ENCODE results near the gene PFN2. TPM values are rescaled to one million over a fixed set of nuclear protein-coding genes. Genes with fewer than 3 reads are reported as not detected.

PFN2 gene
- 265 and 298 TPM in 2 replicates for total RNA-seq

GRCh38 chr3:149970716-149971402 is at the start of gene PFN2:
PFN2 (minus strand) TSS chr3:149970895; CDS start chr3:149970856, 39 bp downstream.
- no peaks in the 10 kb centered on the region for H3K27me3 ChIP-seq (ENCODE audit: control insufficient read depth, insufficient read depth, low read length)
- FAIRE-seq, result no peak

GRCh38 chr3:150015901-150016300 is 45.2 kb upstream of the PFN2 start:
- no peak for DNase-seq (ENCODE audit: low read depth)
- FAIRE-seq, result no peak
- Histone ChIP-seq H3K27me3 (ENCODE audit: control insufficient read depth, insufficient read depth, low read length) (no peaks in the 10 kb centered on the region), H3K4me3 (ENCODE audit: low read depth, low read length) (no peak overlapping the region), H3K36me3 (ENCODE audit: control insufficient read depth, insufficient read depth, low read length) (no peaks in the 10 kb centered on the region)
- TF ChIP-seq CTCF (IDR thresholded peaks at IDR 0.05; ENCODE audit: insufficient read depth, low read length, severe bottlenecking), result no peak

More at GRCh38 chr3:149970716-149971402, at the start of gene PFN2:
- TF ChIP-seq CTCF (IDR thresholded peaks at IDR 0.05; ENCODE audit: insufficient read depth, low read length, severe bottlenecking), result no peak
- Histone ChIP-seq H3K4me3 (ENCODE audit: low read depth, low read length) (peak within 1 kb of the TSS; percentile 94), H3K36me3 (ENCODE audit: control insufficient read depth, insufficient read depth, low read length) (peaks cover 5% of the 10 kb centered on the region)
- peak; percentile 39 for DNase-seq (ENCODE audit: low read depth)

- TF ChIP-seq CTCF (IDR thresholded peaks at IDR 0.05; ENCODE audit: insufficient read depth, low read length, severe bottlenecking), result no peak
Measured at GRCh38 chr3:150014782-150015181, 44.1 kb upstream of the PFN2 start.

GRCh38 chr3:150013801-150014200 is 43.1 kb upstream of the PFN2 start:
- Histone ChIP-seq H3K36me3 (ENCODE audit: control insufficient read depth, insufficient read depth, low read length) (no peaks in the 10 kb centered on the region), H3K27me3 (ENCODE audit: control insufficient read depth, insufficient read depth, low read length) (no peaks in the 10 kb centered on the region), H3K4me3 (ENCODE audit: low read depth, low read length) (no peak overlapping the region)
- FAIRE-seq (no peak), DNase-seq (ENCODE audit: low read depth) (no peak)
- TF ChIP-seq CTCF (IDR thresholded peaks at IDR 0.05; ENCODE audit: insufficient read depth, low read length, severe bottlenecking), result no peak

More at GRCh38 chr3:150014782-150015181, 44.1 kb upstream of the PFN2 start:
- H3K4me3 ChIP-seq (ENCODE audit: low read depth, low read length), result no peak overlapping the region
- no peak for FAIRE-seq
- H3K27me3 ChIP-seq (ENCODE audit: control insufficient read depth, insufficient read depth, low read length), result no peaks in the 10 kb centered on the region
- no peaks in the 10 kb centered on the region for H3K36me3 ChIP-seq (ENCODE audit: control insufficient read depth, insufficient read depth, low read length)
- DNase-seq (ENCODE audit: low read depth), result no peak

GRCh38 chr3:150006794-150007193 is 36.1 kb upstream of the PFN2 start:
- no peak overlapping the region for H3K4me3 ChIP-seq (ENCODE audit: low read depth, low read length)
- no peak for TF ChIP-seq CTCF (IDR thresholded peaks at IDR 0.05; ENCODE audit: insufficient read depth, low read length, severe bottlenecking)
- no peaks in the 10 kb centered on the region for H3K27me3 ChIP-seq (ENCODE audit: control insufficient read depth, insufficient read depth, low read length)
- FAIRE-seq, result no peak
- no peak for DNase-seq (ENCODE audit: low read depth)
- no peaks in the 10 kb centered on the region for H3K36me3 ChIP-seq (ENCODE audit: control insufficient read depth, insufficient read depth, low read length)

Data from bronchial epithelial cell (primary cell).